Suppressor macrophage (primary cell): Measurements from ENCODE around the gene SCNN1G.

Experiments used
- DNase-seq, 4 experiments: peaks; one replicate each; pipeline ENCODE4 v3.0.0-alpha.2; 2020 to 2022

Gene SCNN1G

DNA sequence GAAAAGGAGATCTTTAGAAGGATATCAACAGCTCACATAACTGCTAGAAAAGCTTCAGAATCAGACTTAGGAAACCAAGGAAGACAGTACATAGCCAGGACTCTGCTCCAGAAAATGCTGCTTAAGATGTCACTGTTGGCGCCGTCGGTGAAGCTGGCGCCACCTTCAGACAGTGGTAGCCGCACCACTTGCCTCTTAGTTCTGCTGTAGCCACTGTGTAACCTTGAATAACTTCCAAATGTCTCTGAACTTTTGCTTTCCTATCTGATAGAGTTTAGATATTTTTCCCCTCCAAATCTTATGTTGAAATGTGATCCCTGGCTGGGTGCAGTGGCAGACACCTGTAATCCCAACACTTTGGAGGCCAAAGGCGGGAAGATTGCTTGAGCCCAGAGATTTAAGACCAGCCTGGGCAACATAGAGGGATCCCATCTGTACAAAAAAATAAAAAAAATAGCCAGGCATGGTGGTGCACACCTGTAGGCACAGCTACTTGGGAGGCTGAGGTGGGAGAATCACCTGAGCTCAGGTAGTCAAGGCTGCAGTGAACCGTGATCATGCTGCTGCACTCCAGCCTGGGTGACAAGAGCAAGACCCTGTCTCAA lies 27.0 kb upstream of the SCNN1G start:
- DNase-seq, result peak in 3 of 4 experiments; percentile 8 to 45 (median 33)

DNA sequence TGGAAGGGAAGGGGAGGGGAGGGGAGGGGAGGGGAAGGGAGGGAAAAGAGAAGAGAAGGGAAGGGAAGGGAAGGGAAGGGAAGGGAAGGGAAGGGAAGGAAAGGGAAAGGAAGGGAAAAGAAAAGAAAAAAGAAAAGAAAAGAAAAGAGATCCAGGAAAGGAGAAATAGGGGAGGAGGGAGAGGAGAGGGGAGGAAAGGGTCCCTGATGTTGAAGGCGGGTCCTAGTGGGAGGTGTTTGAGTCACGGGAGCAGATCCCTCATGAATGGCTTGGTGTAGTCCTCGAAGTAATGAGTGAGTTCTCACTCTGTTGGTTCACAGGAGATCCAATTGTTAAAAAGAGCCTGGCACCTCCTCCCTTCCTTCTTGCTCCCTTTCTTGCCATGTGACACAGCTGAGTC lies 26.4 kb upstream of the SCNN1G start:
- no peak for DNase-seq

DNA sequence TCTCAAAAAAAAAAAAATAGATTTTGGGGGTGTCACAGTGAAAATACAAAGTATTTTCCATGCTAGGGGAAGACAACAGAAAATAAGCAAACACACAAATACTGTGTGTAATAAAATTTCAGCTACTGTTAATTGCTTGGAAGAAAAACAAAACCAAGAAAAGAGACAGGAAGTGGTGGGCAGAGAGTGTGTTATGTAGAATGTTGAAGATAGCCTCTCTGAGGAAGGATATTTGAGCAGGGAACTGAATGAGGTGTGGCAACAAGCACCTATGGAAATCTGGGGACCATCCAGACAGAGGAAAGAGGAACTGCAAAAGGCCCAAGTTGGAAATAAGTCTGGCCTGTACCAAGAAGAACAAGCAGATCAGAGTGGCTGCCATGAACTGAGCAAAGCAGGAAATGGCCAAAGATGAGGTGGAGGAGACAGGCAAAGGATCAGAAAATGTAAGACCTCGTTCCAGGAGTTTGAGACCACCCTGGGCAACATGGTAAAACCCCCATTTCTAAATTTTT lies 25.5 kb upstream of the SCNN1G start:
- no peak for DNase-seq

DNA sequence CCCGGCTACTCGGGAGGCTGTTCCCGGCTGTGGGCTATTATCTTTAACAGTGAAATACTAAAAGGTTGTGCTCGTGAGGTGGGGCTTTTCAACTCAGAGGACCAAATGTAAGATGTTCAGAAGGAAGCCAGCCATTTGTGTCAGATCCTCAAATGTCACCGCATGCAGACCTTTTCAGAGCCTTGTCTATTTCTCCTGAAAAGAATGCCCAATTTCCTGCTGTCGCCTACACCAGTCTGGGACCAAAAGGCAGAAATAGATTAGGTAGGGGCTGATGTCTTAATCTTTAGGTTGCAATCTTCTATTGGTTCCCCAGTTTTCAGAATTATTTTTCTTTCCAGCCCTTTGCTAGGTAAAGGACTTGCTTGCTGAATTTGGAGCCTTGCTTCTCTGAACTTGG lies 24.4 kb upstream of the SCNN1G start:
- DNase-seq, result no peak

DNA sequence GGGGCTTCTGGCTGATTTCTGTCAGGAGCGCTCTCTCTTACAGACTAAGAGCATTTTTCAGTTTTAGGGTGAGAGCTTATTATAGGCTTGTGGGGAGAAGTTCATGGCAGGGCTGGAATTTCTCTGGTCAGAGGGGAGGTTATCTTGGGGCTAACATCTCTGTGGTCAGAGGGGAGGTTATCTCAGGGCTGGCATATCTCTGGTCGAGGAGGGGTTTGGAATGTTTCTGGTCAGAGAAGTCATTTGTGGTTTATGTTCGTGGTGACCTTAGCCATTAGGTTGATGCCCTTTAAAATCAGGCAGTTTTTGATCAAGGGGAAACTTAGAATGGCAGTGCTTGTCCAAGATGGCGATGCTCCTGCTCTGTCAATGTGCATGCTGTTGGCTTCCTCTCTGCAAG lies 22.5 kb upstream of the SCNN1G start:
- DNase-seq, result no peak

DNA sequence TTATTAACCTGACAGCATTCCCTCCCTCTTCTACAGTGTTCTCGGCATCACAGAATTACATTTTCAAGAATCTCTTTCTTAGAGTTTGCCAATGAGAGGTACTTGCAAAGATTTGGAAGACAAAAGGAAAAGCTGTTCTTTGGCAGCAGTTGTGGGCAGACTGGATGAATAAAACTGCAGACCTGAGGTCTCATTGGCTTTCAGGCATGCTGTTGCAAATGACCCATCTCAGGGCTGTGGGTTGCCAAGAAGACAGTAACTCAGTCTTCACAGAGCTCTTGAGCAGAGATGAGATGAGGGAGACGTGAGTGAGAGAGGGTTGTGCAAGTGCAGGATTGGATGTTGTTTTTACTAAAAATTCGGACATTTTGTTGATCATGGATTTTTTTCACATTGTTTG lies 22.0 kb upstream of the SCNN1G start:
- no peak for DNase-seq

DNA sequence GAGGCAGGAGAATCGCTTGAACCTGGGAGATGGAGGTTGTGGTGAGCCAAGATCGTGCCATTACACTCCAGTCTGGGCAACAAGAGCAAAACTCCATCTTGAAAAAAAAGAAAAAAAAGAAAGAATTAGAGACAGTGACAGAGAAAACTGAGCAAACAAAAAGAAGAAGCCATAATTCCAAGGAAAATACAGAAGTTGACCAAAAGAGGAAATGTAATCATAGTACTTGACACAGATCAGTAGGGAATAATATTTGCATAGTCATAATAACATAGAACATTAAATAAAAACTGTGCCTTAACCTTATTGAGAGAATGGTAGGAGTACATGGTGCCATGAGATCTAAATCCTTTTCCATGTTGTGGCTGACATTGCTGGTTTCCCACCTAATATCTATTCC lies 18.6 kb upstream of the SCNN1G start:
- DNase-seq, result peak in 2 of 4 experiments; percentile 43 to 56

DNA sequence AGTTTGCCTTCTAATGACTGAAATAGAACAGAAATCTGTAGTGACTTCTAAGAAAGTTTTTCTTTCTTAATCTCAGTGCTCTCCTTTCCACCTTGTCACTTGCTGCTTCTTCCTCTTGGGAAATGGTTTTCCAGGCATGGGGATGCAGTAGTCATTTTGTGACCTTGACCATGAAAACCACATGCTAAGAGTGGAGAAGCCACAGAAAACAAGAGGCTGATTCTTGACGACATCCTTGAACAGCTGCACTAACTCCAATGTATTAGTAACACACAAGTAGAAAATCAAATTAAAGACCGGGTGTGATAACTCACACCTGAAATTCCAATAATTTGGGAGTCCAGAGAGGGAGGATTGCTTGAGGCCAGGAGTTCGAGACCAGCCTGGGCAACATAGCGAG lies 17.8 kb upstream of the SCNN1G start:
- no peak for DNase-seq

DNA sequence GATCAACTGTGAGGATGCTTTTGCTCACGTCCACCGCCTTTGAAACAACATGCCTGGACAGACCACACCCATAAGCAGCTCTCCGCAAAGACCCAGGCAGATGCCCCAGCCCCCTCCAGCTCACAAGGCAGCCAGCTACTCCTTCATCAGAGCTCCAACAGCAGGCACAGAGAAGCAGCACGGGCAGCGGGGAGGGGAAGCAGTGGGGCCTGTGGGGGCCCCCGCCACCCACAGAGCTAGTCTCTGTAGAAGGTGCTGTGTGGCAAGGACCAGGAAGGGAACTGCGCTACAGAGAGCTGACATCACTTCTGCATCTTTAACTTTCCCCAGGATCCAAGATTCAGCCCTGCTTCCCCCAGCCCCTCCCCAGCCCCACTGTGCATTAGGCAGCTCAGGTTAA lies 10.0 kb upstream of the SCNN1G start:
- DNase-seq, result peak in 2 of 4 experiments; percentile 17 to 19

DNA sequence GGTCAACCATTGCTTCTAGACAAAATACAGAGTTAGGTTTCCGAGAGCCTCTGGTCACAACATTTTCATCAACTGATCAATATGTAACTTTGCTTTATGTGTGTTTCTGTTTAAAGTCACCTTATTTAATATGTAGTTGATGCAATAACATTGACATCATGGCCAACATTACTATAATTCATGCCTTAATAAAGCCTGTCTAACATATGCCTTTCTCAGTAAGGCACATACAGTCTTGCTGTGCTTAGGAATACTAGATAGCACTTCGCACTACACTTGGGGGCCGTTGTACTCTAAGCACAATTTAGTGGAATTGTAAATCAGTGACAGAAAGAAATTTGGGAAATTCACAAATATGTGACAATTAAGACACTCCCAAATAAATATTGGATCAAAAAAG lies 9.6 kb upstream of the SCNN1G start:
- no peak for DNase-seq

DNA sequence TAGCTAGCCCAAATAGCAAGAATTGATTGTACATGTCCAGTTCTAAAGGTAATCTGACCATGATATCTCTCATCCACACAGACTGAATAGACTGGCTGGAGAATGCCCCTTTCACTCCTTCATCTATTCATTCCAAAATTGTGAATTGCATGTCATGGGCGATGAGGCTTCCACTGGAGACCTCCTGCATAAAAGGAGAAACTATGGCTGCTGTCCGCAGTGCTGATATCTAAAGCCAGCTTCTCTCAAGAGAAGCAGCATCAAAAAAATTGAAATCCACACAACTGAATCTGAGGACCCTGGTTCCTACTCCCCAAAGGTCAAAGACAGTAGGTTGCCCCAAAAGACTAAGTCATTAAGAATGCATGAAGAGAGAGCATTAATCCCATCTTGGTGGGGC lies 7.9 kb upstream of the SCNN1G start:
- DNase-seq, result peak in 2 of 4 experiments; percentile 12 to 27

DNA sequence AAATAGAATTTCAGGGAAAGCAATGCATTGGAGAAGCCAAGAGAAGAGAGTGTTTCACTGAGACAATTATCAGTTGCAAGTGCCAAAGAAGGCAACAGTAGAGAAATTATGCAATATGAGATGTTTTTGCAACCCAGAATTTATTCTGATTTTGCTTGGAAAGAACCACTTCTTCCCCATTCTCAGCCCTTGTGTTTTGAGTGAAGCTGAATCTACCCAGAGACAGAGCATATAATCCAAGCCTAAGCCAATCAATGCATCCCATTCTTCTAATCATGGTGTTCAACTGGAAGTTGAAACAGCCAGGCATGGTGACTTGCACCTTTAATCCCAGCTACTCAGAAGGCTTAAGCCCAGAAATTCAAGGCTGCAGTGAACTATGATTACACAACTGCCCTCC lies 6.9 kb upstream of the SCNN1G start:
- DNase-seq, result no peak

DNA sequence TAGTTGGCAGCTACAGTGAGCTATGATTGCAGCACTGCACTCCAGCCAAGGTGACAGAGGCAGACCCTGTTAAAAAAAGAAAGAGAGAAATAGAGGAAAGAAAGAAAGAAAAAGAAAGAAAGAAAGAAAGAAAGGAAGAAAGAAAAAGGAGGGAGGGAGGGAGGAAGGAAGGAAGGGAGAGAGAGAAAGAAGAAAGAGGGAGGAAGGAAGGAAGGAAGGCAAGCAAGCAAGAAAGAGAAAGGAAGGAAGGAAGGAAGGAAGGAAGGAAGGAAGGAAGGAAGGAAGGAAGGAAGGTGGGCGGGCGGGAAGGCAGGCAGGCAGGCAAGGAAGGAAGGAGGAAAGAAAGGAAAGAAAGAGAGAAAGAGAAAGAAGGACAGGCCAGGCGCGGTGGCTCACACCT lies 1.0 kb upstream of the SCNN1G start:
- DNase-seq, result no peak

DNA sequence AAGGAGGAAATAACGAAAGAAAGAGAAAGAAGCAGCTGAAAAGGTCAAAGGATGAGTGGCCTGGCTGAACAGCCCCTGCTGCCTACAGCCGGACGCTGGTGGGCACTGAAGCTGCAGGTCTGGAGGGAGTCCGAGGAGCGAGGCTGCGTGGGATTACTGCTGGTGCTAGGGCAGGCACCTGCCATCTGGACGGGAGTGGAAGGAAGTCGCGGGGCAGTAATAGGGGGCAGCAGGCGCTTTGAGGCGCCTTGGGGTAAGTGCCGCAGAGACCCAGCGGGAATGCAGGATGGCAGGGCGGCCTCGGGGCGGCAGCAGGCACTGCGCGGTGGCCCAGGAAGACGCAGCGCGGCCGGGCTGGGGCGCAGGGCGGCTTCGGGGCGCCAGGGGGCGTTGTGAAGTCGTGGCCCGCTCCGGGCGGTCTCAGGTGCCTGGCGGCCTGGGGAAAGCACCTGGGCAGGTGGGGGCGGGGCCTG lies 303 bp upstream of the SCNN1G start:
- peak; percentile 71 to 91 (median 78) for DNase-seq

DNA sequence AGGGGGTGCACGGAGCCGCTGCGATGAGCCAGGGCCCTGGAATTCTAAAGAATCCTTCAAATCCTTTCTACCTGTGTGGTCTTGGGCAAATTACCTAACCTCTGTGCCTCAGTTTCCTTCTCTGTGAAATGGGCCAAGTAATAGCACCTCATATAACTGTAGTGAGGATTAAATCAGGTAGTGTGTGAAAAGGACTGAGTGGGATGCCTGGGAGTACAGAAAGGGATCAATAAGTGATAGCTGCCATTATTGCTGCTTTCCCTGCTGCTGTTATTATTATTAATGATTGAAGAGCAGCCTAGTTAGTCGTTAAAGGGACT lies 958 bp downstream of the SCNN1G start:
- no peak for DNase-seq

DNA sequence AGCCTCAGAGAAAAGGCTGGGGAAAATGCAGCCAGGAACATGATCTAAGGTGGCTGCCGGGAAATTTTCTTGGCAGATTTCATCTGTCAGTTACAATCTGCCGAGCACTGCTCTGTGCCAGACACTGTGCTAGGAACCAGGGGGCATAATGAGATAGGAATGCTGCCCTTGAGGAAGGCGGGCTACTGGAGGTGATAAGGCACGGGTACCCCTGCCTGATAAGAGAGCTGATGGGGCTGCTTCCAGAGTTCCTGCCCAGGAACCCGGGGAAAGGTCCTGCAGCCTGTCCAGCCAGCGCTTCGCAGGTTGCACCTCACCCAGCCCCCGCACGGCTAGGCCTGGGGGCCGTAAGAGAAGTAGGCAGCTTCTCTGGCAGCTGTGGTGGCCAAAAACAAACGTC lies 3.1 kb downstream of the SCNN1G start:
- DNase-seq, result no peak

DNA sequence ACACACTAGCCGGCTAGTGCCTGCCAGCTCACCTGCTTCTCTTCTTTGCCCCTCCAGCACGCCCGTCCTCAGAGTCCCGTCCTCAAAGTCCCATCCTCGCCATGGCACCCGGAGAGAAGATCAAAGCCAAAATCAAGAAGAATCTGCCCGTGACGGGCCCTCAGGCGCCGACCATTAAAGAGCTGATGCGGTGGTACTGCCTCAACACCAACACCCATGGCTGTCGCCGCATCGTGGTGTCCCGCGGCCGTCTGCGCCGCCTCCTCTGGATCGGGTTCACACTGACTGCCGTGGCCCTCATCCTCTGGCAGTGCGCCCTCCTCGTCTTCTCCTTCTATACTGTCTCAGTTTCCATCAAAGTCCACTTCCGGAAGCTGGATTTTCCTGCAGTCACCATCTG lies 3.6 kb downstream of the SCNN1G start:
- no peak for DNase-seq

DNA sequence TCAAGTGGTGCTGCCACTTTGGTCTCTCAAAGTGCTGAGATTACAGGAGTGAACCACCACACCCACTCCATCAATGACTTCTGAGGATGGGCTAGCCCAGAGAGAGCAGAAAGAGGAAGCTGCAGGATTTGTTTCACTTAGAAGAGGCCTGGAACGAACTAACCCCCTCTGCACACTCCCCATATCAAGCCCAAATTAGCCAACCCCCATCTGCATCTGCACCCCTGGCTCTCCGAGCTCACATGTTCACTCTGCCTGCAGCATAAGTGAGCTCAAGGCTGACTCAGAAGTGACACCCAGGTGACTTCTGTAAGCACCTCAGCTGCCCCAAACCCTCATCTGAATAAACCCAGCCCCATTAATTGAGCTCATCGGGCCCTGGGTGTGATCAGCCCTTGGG lies 4.8 kb downstream of the SCNN1G start:
- DNase-seq, result no peak

DNA sequence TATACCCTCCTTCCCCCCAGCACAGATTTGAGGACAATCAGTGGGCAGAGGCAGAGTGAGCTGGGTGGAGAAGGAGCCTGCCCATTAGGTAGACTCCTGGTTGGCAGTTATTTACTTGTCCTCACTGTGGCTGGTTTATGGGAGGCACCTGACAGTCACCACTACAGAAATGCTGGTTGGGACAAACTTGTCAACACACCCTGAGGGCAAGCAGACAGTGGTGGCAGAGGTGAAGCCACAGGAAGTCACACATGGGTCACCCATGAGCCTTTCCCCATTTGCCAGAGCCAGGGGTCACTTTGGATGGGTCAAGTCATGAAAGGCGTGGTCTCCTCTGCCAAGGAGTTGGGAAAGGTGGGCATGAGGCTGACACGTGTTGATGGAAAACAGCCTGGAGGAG lies 6.4 kb downstream of the SCNN1G start:
- DNase-seq, result no peak

DNA sequence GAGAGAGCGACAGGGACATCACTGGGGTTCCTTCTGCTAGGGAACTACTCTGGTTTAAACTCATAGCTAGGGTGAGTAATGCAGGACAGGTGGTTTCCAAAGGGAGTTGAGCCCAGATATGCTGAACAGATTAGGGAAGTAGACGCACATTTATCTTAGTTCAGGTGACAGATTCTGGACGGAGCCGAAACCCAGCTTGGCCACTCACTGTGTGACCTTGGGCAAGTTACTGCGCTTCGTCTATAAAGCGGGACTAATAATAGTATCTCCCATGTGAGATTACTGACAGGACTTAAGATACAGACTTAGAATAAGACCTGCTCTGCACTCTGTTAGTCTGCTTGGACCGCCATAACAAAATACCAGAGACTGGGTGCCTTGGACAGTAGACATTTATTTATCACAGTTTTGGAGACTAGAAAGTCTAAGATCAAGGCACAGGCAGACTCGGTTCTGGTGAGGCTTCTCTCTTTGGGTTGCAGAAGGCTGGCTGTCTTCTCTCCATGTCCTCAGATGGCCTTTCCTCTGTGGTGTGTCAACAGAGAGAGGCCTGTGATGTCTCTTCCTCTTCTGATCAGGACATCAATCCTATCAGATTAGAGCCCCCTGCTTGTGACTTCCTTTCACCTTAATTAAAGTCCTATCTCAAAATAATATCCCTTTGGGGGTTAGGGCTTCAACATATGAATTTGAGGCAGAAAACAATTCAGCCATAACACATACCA lies 12.1 kb downstream of the SCNN1G start:
- DNase-seq, result peak; percentile 4 to 48 (median 28)

DNA sequence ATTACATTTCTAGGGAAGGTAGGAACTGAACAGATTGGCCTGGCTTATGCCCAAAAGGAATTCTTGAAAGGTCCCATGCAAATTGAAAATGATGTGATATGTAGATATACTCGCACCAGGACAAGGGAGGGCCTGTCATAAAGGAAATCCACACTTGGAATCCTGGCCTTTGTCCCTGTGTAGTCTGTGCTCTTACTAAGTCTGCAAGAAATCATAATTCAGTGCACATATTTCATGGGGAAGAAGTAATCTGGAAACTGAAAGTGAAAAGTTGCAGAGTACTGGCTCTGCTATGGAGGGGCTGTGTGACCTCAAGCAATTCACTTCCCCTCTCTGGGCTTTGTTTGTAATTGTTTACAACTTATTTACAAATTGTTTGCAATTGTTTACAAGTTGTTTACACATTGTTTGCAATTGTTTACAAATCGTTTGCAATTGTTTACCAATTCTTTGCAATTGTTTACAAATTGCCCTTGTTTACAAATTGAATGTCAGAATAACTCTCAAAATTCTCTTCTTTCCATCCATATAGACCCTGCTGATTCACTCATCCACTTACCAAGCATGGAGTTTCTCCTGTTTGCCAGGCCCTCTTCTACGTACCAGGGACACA lies 12.9 kb downstream of the SCNN1G start:
- DNase-seq, result peak in 3 of 4 experiments; percentile 11 to 36 (median 13)

DNA sequence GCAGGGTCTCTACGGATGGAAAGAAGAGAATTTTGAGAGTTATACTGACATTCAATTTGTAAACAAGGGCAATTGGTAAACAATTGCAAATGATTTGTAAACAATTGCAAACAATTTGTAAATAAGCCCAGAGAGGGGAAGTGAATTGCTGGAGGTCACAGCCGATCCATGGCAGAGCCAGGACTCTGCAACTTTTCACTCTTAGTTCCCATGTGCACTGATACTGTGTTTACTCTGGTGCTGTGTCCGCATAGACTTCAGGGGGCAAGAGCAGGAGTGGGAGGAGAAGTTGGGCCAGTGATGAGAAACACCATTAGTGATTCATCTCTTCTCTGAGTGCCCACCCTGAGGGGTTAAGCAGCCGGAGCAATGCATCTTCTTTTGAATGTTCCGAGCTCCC lies 14.0 kb downstream of the SCNN1G start:
- no peak for DNase-seq

DNA sequence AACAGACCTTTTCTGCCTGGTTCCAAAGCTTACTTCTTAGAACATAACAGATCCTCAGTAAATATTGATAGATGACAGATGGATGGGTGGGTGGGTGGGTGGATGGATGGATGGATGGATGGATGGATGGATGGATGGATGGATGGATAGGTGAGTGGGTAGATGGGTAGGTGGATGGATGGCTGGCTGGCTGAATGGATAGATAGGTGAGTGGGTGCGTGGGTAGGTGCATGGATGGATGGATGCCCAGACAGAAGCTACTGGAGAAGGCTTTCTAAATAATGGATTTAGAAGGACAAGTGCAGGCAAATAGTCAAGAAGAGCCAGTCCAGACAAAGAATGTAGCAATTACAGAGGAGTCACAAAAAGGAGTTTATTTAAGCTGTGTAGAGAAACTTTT lies 19.6 kb downstream of the SCNN1G start:
- no peak for DNase-seq

DNA sequence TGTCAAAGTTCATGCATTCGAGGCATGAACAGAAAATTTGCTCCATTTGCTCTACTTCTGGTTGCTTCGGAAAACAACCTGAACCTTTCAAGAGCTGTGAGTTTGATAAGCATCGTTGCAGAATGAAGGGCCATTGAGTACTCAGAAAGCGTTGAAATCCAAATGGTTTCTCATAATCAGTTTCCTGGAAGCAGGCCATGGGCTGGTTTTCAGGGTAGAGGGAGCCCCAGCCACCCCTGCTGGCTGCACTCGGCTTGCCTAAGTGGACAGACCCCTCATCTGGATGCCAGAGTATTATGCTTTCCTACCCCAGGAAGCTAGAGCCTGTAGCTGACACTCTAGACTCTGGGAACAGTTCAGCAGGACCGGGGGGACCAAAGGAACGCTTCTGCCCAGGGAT lies 24.4 kb downstream of the SCNN1G start:
- no peak for DNase-seq
